Loucy (cell line): ENCODE data around the gene UQCC5.

Source experiments
- CTCF ChIP-seq: fragments of 200-600 bp; sonication (generic); conservative IDR thresholded peaks from 2 replicates; pipeline ENCODE4 v1.5.1; 2014; ENCODE audit warnings: mild to moderate bottlenecking, antibody characterized with exemption, low read length
- EZH2phosphoT487 ChIP-seq: fragments of 200-600 bp; IDR thresholded peaks from 2 replicates; pipeline ENCODE4 v1.6.1; 2018; ENCODE audit warnings: antibody characterized with exemption, mild to moderate bottlenecking, moderate library complexity, borderline replicate concordance

DNA sequence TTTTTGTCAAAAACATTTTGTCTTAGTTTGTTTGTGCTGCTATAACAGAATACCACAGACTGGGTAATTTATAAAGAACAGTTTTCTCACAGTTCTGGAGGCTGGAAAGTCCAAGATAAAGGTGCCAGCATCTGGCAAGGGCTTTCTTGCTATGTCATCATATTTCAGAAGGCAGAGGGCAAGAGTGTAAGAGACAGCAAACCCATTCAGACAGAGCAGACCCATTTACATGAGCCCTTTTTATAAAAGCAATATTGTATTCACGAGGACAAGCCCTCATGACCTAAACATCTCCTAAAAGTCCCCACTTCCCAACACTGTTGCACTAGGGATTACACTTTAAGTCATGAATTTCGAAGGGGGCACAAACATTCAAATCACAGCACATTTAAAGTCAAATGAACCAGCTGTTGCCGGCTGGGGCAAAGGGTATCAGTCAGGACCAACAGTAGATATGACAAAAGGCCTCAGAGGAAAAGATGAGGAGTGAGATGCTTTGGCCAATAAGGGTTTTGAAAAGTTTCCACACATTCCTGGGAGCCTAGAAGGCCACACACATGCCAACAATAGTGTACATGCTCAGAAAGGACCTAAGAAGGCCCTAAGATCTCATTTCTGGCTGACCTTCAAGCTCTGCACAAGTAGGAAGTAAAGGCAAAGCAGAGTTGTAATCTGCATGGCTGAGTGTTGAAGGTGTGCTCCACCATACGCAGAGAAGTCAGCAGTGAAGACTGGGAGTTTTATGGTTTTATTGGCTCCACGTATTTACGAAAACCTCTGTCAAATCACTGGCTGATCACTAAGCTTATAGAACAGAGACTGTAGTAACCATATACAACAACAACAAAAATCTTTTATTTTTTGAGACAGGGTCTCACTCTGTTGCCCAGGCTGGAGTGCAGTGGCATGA lies 37.9 kb downstream of the UQCC5 start:
- no peak for TF ChIP-seq CTCF
- TF ChIP-seq EZH2phosphoT487: no peak
